WERI-Rb-1 (cell line): ENCODE data around the gene IL11.
"Not testable (repeated sequence)": the region's sequence is repeated elsewhere in the genome, so short reads cannot be mapped to it uniquely, and the experiment has no call there.

Experiments used
- DNase-seq: peaks from one replicate; pipeline ENCODE4 v3.0.0-alpha.2; 2020
- H3K27ac ChIP-seq: fragments of 250-450 bp; sonication (Bioruptor Pico); 2 replicates; pipeline ENCODE4 v1.5.1; 2020; ENCODE audit warnings: mild to moderate bottlenecking, moderate library complexity
- H3K27me3 ChIP-seq: fragments of 250-450 bp; sonication (Bioruptor Pico); 2 replicates; pipeline ENCODE4 v1.5.1; 2021; ENCODE audit warnings: mild to moderate bottlenecking, low read depth, moderate library complexity; ENCODE audit not compliant: insufficient read depth, severe bottlenecking
- H3K36me3 ChIP-seq: fragments of 250-450 bp; sonication (Bioruptor Pico); 2 replicates; pipeline ENCODE4 v1.5.1; 2020; ENCODE audit warnings: mild to moderate bottlenecking, moderate library complexity
- H3K4me3 ChIP-seq: 2 replicates; pipeline ENCODE4 v1.5.1; 2011; ENCODE audit warnings: low read depth, mild to moderate bottlenecking, control low read depth, low read length
- H3K9me3 ChIP-seq: fragments of 250-450 bp; sonication (Bioruptor Pico); 2 replicates; pipeline ENCODE4 v1.5.1; 2021; ENCODE audit warnings: mild to moderate bottlenecking, moderate library complexity; ENCODE audit not compliant: severe bottlenecking
- CTCF ChIP-seq: IDR thresholded peaks from 2 replicates; pipeline ENCODE4 v1.5.1; 2011; ENCODE audit warnings: low read depth, mild to moderate bottlenecking, control low read depth, inconsistent platforms, low read length

The IL11 gene

GRCh38 chr19:55408533-55408872 lies 38.2 kb upstream of the IL11 start:
- no peak for DNase-seq
- H3K36me3 ChIP-seq = peaks cover 38% of the 10 kb centered on the region
- H3K27me3 ChIP-seq = no peaks in the 10 kb centered on the region
- H3K9me3 ChIP-seq = peaks cover 12% of the 10 kb centered on the region
- peak overlapping the region; percentile 100 for H3K27ac ChIP-seq
- no peak for TF ChIP-seq CTCF
- H3K4me3 ChIP-seq = peak overlapping the region; percentile 4

DNA sequence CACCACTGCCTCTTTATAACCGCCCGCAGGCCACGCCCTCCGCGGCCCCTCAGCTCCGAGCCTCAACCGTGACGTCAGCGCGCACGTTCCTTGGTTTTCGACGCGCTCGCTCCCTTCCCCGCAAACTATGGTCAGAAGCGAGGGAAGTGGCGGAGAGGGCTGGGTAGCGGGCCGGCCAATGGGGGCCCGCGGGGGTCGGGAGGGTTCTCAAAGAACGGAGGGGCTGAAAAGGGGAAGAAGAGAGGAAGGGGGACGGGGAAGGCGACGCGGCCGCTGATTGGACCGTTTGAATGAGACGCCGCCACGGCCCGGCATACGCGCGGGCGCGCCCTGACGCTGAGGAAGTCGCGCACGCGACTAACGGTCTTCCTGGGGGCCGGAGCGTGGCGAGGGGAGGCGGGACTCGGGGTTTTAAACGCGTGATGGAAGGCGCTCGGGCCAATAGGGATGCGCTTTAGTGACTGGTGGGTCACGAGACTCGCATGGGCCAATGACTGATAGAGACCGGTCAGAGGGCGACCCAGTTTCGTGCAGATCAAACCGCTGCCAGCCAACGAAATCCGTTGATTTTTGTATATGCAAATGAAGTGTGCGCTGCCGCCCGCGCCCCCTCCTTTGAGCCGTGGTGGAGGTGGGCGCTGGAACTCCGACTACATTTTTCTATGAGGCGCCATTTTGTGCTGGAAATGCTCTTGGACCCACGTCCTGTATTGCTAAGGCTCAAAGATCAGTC lies 37.7 kb upstream of the IL11 start:
- peak overlapping the region; percentile 94 for H3K4me3 ChIP-seq
- no peak for TF ChIP-seq CTCF

DNA sequence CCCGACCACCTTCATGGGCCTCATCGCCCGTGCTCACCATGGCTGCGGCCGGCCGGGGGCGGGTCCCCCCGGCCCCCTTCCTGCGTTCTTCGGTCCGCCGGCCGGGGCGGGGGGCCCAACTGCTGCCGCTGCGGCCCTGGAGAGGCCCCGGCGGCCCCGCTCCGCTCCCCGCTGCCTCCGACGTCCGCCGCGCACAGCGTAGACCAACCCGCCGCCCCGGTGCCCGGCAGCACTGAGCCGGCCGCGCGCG lies 37.2 kb upstream of the IL11 start, which contains the start of gene UBE2S:
UBE2S (minus strand) TSS at position 239 of the 250 bp plus-strand sequence; CDS start at position 40, 199 bp downstream.
- peaks cover 48% of the 10 kb centered on the region for H3K36me3 ChIP-seq
- peak within 1 kb of the TSS; percentile 94 for H3K4me3 ChIP-seq
- not testable (repeated sequence) for H3K27me3 ChIP-seq, DNase-seq
- peaks cover 12% of the 10 kb centered on the region for H3K9me3 ChIP-seq
- peak within 1 kb of the TSS; percentile 100 for H3K27ac ChIP-seq

More for the DNA sequence above, 37.7 kb upstream of the IL11 start:
- Histone ChIP-seq H3K9me3 (peaks cover 12% of the 10 kb centered on the region), H3K27ac (peak overlapping the region; percentile 100), H3K36me3 (peaks cover 43% of the 10 kb centered on the region), H3K27me3 (no peaks in the 10 kb centered on the region)
- DNase-seq = peak; percentile 98

DNA sequence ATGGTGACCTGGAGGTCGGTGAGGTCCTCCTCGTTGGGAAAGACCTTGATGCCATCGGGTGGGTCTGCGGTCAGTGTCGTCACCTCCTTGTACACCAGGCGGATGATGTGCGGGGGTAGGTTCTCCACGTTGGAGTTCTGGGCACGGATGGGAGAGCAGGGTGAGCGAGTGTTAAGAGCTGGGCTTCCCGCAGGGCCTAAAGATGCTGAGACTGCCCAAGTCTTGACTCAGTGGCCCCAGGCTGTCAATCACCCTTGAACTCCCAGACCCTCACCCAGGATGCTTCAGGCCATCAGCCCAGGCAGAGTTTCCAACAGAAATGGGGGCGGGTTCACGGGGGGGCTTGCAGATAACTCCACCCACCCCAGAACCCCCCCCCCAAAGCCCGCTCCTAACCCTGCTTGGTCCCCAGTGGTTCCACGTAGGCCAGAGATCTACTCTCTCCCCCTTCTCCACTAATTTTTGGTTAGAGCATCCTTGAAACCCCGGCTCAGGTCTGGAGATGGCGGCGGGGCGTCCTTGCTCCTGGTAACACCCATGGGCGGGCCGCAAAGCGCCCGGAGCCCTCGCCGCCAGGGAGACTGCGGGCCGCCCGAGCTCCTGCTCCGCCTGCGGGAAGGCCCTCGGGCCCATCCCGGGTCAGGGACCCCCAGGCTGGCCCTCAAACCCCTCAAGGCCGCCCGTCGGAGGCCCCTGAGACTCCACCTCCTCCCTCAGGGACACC lies 36.7 kb upstream of the IL11 start:
- peaks cover 12% of the 10 kb centered on the region for H3K9me3 ChIP-seq
- peak overlapping the region; percentile 94 for H3K4me3 ChIP-seq
- H3K27me3 ChIP-seq = no peaks in the 10 kb centered on the region
- H3K36me3 ChIP-seq = peaks cover 53% of the 10 kb centered on the region
- DNase-seq = no peak
- TF ChIP-seq CTCF = no peak
- H3K27ac ChIP-seq = peak overlapping the region; percentile 100

- H3K27ac ChIP-seq = peak overlapping the region; percentile 100; the same call in 1 of the 2 replicates
- peaks cover 12% of the 10 kb centered on the region for H3K9me3 ChIP-seq
- H3K27me3 ChIP-seq = no peaks in the 10 kb centered on the region
- peak overlapping the region; percentile 94 for H3K4me3 ChIP-seq
- TF ChIP-seq CTCF = no peak
- H3K36me3 ChIP-seq = peaks cover 59% of the 10 kb centered on the region
- no peak for DNase-seq
Measured at GRCh38 chr19:55406091-55406825, 36.0 kb upstream of the IL11 start.

GRCh38 chr19:55405638-55406037 lies 35.4 kb upstream of the IL11 start:
- no peak for TF ChIP-seq CTCF
- Histone ChIP-seq H3K36me3 (peaks cover 64% of the 10 kb centered on the region), H3K27me3 (no peaks in the 10 kb centered on the region), H3K9me3 (peaks cover 12% of the 10 kb centered on the region), H3K27ac (no peak overlapping the region; the same call in 1 of the 2 replicates), H3K4me3 (no peak overlapping the region)
- no peak for DNase-seq
